Measurements from ENCODE around the gene RIPK4.

Gene RIPK4

GRCh38 chr21:41809891-41810596, 43.2 kb upstream of the RIPK4 start:
- ChIA-PET CTCF (interaction anchor here (1.8 kb wide), 1 partner anchor 200 kb away, joined by 6 read pairs; no protein-coding TSS in a partner anchor), POLR2A (no interaction called here)
- H3K4me3 ChIP-seq (ENCODE audit: low read depth, low read length) = no peak overlapping the region
- TF ChIP-seq CTCF (IDR thresholded peaks at IDR 0.05; ENCODE audit: insufficient read depth, low read length, missing control alignments) = no peak
- no peak for DNase-seq (ENCODE audit: low read depth, low spot score)

- CTCF ChIA-PET = interaction anchor here (1.4 kb wide), 1 partner anchor 8 kb away, joined by 6 read pairs; no protein-coding TSS in a partner anchor
- POLR2A ChIA-PET = no interaction called here
- TF ChIP-seq CTCF (IDR thresholded peaks at IDR 0.05; ENCODE audit: insufficient read depth, low read length, missing control alignments) = no peak
- H3K4me3 ChIP-seq (ENCODE audit: low read depth, low read length) = no peak overlapping the region
- no peak for DNase-seq (ENCODE audit: low read depth, low spot score)
Measured at GRCh38 chr21:41808846-41809245, 42.0 kb upstream of the RIPK4 start.

GRCh38 chr21:41808094-41808493, 41.2 kb upstream of the RIPK4 start:
- DNase-seq (ENCODE audit: low read depth, low spot score) = no peak
- no peak overlapping the region for H3K4me3 ChIP-seq (ENCODE audit: low read depth, low read length)
- no peak for TF ChIP-seq CTCF (IDR thresholded peaks at IDR 0.05; ENCODE audit: insufficient read depth, low read length, missing control alignments)
- CTCF ChIA-PET = interaction anchor here (0.6 to 1.6 kb wide), 4 partner anchors 8 to 197 kb away, joined by 3 to 11 read pairs (median 6); no protein-coding TSS in a partner anchor
- POLR2A ChIA-PET = no interaction called here

- no peak for DNase-seq (ENCODE audit: low read depth, low spot score)
- no peak for TF ChIP-seq CTCF (IDR thresholded peaks at IDR 0.05; ENCODE audit: insufficient read depth, low read length, missing control alignments)
- ChIA-PET CTCF (interaction anchor here (1.3 to 1.6 kb wide), 2 partner anchors 10 to 196 kb away, joined by 5 to 11 read pairs; no protein-coding TSS in a partner anchor), POLR2A (no interaction called here)
- no peak overlapping the region for H3K4me3 ChIP-seq (ENCODE audit: low read depth, low read length)
Measured at GRCh38 chr21:41806773-41807172, 39.9 kb upstream of the RIPK4 start.

GRCh38 chr21:41805643-41806042, 38.8 kb upstream of the RIPK4 start:
- DNase-seq (ENCODE audit: low read depth, low spot score) = no peak
- H3K4me3 ChIP-seq (ENCODE audit: low read depth, low read length) = no peak overlapping the region
- CTCF ChIA-PET = interaction anchor here (1.1 to 1.5 kb wide), 2 partner anchors 11 to 195 kb away, joined by 3 to 8 read pairs; no protein-coding TSS in a partner anchor
- no peak for TF ChIP-seq CTCF (IDR thresholded peaks at IDR 0.05; ENCODE audit: insufficient read depth, low read length, missing control alignments)
- POLR2A ChIA-PET = no interaction called here

GRCh38 chr21:41805038-41805437, 38.2 kb upstream of the RIPK4 start:
- TF ChIP-seq CTCF (IDR thresholded peaks at IDR 0.05; ENCODE audit: insufficient read depth, low read length, missing control alignments) = no peak
- no peak overlapping the region for H3K4me3 ChIP-seq (ENCODE audit: low read depth, low read length)
- POLR2A ChIA-PET = no interaction called here
- no peak for DNase-seq (ENCODE audit: low read depth, low spot score)
- CTCF ChIA-PET = interaction anchor here (1.1 to 1.5 kb wide), 2 partner anchors 11 to 194 kb away, joined by 3 to 8 read pairs; no protein-coding TSS in a partner anchor

All from AG04449 (cell line).